AG04450 (cell line): ENCODE data around the gene NSUN6. TPM values are rescaled to one million over a fixed set of nuclear protein-coding genes. Genes with fewer than 3 reads are reported as not detected.

Source experiments
- CTCF ChIA-PET: fragments of 300-600, 350-600 bp; formaldehyde crosslinking; extraction: SDS; loops from one replicate; lab custom pipeline; 2022; ENCODE audit warnings: antibody characterized with exemption, inconsistent platforms; lab: Charles Lee
- POLR2A ChIA-PET: fragments of 350-600 bp; formaldehyde crosslinking; extraction: SDS; loops from one replicate; lab custom pipeline; 2021; ENCODE audit warnings: antibody characterized with exemption, inconsistent platforms; lab: Yijun Ruan, JAX
- DNase-seq: peaks from one replicate; pipeline ENCODE4 v3.0.0-alpha.2; 2011; ENCODE audit warnings: low read depth, low spot score
- H3K27ac ChIP-seq: one replicate; pipeline ENCODE4 v1.5.1; 2012; ENCODE audit warnings: low read depth, low read length, control low read depth
- H3K27me3 ChIP-seq: one replicate; pipeline ENCODE4 v1.6.0; 2012; ENCODE audit warnings: low read length; ENCODE audit not compliant: control insufficient read depth, insufficient read depth
- H3K4me3 ChIP-seq: 2 replicates; pipeline ENCODE4 v1.5.1; 2011; ENCODE audit warnings: mild to moderate bottlenecking, low read depth, low read length, control low read depth
- H3K9me3 ChIP-seq: 2 replicates; pipeline ENCODE4 v1.5.1; 2012; ENCODE audit warnings: low read length; ENCODE audit not compliant: control insufficient read depth, insufficient read depth
- polyA plus RNA-seq: library from polyadenylated mRNA; depleted of rRNA; stranded (reverse); fragments of >200 nt; gene quantifications from 2 replicates; pipeline ENCODE4 v1.2.3, GENCODE V29; 2011
- TF ChIP-seq, protein P1 (sequence below): IDR thresholded peaks from 2 replicates; pipeline ENCODE4 v1.5.1; 2011; ENCODE audit warnings: low read depth, low read length, control low read depth, inconsistent platforms

NSUN6 gene
- polyA plus RNA-seq, 1 experiment: 7.6 TPM

DNA sequence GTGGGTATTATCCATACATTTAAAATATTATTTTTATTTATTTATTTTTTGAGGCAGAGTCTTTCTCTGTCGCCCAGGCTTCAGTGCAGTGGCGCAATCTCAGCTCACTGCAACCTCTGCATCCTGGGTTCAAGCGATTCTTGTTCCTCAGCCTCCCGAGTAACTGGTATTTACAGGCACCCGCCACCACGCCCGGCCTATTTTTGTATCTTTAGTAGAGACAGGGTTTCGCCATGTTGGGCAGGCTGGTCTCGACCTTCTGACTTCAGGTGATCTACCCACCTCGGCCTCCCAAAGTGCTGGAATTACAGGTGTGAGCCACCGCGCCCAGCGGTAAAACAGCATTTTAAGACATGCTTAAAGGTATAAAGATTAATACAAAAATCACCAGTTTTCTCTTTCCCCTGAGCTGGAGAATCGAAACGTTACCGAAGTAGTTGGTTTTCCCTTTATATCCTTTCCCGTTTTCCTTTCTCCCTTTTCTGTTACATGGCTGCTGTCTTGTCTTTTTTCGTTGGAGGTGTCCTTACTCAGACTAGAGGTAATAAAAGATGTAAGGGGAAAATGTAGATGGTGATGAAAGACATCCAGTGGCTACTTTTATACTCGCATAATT, 9.5 kb upstream of the NSUN6 start:
- ChIA-PET POLR2A (interaction anchor here (1.0 kb wide), 1 partner anchor 77 kb away, joined by 3 read pairs; no protein-coding TSS in a partner anchor), CTCF (no interaction called here)
- peak overlapping the region; percentile 97 for H3K4me3 ChIP-seq
- no peaks in the 10 kb centered on the region for H3K27me3 ChIP-seq
- DNase-seq: no peak
- no peaks in the 10 kb centered on the region; the same call in 1 of the 2 replicates for H3K9me3 ChIP-seq
- H3K27ac ChIP-seq: no peak overlapping the region
- TF ChIP-seq, protein P1, sequence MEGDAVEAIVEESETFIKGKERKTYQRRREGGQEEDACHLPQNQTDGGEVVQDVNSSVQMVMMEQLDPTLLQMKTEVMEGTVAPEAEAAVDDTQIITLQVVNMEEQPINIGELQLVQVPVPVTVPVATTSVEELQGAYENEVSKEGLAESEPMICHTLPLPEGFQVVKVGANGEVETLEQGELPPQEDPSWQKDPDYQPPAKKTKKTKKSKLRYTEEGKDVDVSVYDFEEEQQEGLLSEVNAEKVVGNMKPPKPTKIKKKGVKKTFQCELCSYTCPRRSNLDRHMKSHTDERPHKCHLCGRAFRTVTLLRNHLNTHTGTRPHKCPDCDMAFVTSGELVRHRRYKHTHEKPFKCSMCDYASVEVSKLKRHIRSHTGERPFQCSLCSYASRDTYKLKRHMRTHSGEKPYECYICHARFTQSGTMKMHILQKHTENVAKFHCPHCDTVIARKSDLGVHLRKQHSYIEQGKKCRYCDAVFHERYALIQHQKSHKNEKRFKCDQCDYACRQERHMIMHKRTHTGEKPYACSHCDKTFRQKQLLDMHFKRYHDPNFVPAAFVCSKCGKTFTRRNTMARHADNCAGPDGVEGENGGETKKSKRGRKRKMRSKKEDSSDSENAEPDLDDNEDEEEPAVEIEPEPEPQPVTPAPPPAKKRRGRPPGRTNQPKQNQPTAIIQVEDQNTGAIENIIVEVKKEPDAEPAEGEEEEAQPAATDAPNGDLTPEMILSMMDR: no peak

DNA sequence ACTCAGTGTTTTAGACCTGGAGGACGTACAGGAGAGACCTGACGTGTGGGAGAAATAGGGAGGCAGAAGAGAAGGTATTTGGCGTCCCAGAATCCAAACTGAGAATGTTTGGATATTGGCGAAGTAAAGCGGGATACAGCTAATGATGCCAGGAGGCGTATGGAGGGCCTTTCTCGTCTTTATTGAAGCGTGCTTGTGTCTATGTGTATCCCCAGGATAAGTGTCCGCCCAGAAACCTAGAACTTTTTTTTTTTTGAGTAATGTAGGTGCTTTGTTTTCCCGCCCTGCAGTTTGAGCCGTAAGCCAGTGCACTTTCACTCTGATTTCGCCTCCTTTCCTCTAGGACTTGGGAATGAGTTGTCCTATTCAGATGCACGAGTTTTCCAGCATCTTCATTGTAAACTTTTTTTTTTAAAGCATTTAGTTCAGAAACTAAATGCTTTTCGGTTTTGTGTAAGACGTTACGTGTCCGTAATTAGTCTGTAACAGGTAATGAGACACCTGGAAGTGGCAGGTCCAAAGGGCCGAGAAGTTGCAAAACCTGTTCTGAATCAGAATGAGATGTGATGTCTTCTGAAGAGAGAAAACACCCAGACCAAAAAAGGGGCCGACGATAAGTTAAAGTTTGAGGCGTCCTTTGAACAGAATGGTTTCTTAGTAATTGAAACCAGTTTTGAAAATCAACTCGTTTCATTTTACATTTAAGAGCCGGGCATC, 8.6 kb upstream of the NSUN6 start:
- CTCF ChIA-PET: no interaction called here

DNA sequence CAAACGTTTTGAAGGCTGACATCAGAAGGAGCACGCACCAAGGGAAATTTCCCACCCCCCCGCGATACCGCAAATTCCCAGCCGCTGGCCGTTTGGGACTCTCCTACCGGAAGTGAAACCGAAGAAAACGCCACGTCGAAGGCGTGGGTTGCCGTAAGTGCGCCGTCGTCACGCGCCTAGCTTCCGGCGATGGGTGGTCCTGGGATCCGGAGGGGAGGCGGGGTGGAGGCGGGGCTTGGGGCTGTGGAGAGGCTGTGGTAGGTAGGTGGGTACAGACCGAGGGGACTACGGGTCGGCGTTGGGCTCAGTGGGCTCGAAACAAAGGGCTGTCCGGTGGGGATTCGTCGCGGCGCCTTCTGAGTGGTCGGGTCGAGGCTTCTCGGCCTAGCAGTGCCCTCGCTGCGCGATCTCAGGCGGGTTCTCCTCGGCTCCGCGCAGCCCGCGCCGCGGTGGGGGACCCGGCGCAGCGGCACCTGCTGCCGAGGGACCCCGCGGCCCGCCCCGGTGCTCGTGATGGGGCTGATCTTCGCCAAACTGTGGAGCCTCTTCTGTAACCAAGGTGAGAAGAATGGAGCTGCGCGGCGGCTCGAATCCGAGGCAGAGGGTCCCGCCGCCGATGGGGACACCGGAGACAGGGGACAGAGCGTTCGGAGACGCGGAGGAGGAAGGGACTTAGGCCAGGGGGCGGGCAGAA, 7.9 kb upstream of the NSUN6 start, which contains the start of gene ARL5B:
TSS of gene ARL5B (plus strand) at position 307 of the 694 bp plus-strand sequence. CDS start at position 514, 207 bp downstream.
- CTCF ChIA-PET: interaction anchor here (0.6 kb wide), 1 partner anchor 38 kb away, joined by 4 read pairs; no protein-coding TSS in a partner anchor
- Histone ChIP-seq H3K27ac (peak within 1 kb of the TSS; percentile 99), H3K27me3 (no peaks in the 10 kb centered on the region), H3K4me3 (peak within 1 kb of the TSS; percentile 97), H3K9me3 (no peaks in the 10 kb centered on the region; the same call in 1 of the 2 replicates)
- peak; percentile 99 for DNase-seq
- TF ChIP-seq, protein P1: no peak
- POLR2A ChIA-PET: interaction anchor here (0.6 to 1.9 kb wide), 12 partner anchors 8 to 996 kb away, joined by 3 to 11 read pairs (median 5); no protein-coding TSS in a partner anchor

More for the DNA sequence above, 8.6 kb upstream of the NSUN6 start:
- no peaks in the 10 kb centered on the region for H3K27me3 ChIP-seq
- POLR2A ChIA-PET: interaction anchor here (0.7 kb wide), 1 partner anchor 698 kb away, joined by 5 read pairs; no protein-coding TSS in a partner anchor
- H3K9me3 ChIP-seq: no peaks in the 10 kb centered on the region; the same call in 1 of the 2 replicates
- DNase-seq: no peak
- peak overlapping the region; percentile 90 for H3K27ac ChIP-seq
- peak overlapping the region; percentile 97 for H3K4me3 ChIP-seq
- TF ChIP-seq, protein P1: no peak

DNA sequence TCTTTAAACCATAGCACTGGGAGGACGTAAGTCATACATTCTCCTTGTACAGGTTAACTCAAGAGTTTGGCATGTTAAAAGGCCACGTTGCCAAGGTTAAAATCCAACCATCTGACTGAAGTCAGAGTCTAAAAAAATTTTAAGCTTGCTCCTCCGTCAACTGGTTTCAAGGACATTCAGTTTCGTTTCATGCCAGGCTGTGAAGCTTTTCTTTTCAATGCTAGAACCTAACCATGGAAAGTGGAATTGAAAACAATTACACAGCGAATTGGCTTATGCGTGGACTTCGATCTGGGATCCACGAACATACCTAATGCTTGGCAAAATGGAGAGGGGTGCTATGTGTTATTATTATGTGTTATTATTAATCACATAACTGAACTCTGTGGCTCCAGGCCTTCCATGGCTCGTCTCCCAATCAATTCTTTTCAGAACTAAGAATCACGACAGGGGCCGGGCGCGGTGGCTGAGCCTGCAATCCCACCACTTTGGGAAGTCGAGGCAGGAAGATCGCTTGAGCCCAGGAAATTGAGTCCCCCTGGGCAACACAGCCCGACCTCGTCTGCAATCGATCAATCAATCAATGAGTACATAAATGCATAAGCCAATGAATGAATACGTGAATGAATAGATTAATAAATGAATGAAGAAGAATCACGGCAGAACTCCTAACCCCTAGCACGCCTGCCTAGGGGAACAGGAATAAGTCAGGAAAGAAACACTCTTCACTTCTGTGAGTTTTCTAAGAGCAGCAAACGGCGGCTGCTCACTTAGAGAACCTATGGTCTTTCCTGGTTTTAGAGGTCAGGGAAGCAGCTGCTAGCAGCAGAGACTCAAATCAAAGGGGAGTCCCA, 7.1 kb upstream of the NSUN6 start:
- ChIA-PET POLR2A (interaction anchor here (0.6 to 1.9 kb wide), 11 partner anchors 8 to 996 kb away, joined by 3 to 11 read pairs (median 5); no protein-coding TSS in a partner anchor), CTCF (interaction anchor here (0.6 kb wide), 1 partner anchor 39 kb away, joined by 4 read pairs; no protein-coding TSS in a partner anchor)
- DNase-seq: no peak
- H3K27ac ChIP-seq: peak overlapping the region; percentile 99
- no peaks in the 10 kb centered on the region for H3K27me3 ChIP-seq
- TF ChIP-seq, protein P1: no peak
- H3K9me3 ChIP-seq: no peaks in the 10 kb centered on the region; the same call in 1 of the 2 replicates
- peak overlapping the region; percentile 97 for H3K4me3 ChIP-seq
